NK-92 (cell line): ENCODE results near the gene TBL1Y.
"Not testable (repeated sequence)": the region's sequence is repeated elsewhere in the genome, so short reads cannot be mapped to it uniquely, and the experiment has no call there.

Experiments used
- DNase-seq: peaks from one replicate; lab custom pipeline; 2025; ENCODE audit not compliant: unreplicated experiment; lab: John Stamatoyannopoulos, UW

Gene TBL1Y

GRCh38 chrY:7078725-7079124 lies 168.2 kb downstream of the TBL1Y start:
- DNase-seq: no peak

GRCh38 chrY:7080548-7080947 lies 170.1 kb downstream of the TBL1Y start:
- DNase-seq: not testable (repeated sequence)

DNA sequence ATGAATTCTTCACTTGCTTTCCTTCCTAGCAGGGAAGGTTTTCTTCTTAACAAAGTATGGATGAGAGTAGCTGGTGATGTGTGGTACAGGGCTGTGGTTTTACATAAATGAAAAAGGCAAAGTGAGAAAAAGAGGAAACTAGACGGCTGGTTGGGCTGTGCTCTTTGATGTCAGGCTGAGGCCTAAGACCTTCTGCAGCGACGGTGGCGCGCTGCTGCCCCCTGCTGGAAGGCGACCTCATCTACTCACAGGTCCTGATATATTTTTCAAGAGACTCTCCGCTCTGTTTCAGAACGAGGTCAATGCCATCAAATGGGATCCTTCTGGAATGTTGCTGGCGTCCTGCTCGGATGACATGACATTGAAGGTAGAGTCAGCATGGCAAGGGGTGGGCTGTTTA lies 175.1 kb downstream of the TBL1Y start:
- DNase-seq: no peak

GRCh38 chrY:7092836-7093235 lies 182.3 kb downstream of the TBL1Y start:
- no peak for DNase-seq

DNA sequence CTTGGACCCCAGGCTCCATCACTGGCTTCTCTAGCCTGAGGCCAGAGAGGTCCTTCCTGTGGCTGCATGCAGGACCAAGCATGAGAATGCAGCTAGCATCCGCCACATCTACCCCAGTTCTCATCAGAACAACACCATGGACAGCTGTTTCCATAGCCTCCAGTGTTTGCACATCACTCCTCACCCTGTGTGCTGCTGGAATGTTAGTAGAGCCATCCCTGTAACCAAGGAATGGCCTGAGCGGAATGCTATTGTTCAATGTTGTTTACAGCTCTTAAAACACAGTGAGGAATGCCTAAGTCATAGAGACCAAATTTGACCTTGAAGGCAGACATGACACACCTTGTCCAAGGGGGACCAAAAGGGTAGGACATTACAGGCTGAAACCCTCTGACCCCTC lies 183.9 kb downstream of the TBL1Y start:
- DNase-seq: no peak

- DNase-seq: no peak
These were observed 186.5 kb downstream of the TBL1Y start for GRCh38 chrY:7097021-7097420.

GRCh38 chrY:7099742-7100141 lies 189.2 kb downstream of the TBL1Y start:
- no peak for DNase-seq

- no peak for DNase-seq
These were observed 192.2 kb downstream of the TBL1Y start for GRCh38 chrY:7102680-7103079.

DNA sequence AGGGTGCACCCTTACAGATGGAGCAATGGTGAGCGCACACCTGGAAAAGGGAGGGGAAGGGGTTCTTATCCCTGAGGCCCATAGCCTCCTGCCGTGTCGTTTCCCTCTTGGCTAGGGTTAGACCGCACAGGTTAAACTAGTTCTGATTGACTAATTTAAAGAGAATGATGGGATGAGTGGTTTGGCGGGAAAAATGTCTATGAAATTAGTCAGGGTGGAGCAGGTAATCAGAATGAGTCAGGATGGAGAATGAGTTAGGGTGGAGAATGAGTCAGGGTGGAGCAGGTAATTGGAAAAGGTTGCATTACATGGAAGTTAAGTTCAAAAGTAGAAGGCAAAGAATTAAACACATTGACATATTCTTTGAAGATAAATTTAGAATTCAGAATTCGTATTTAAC lies 196.7 kb downstream of the TBL1Y start:
- no peak for DNase-seq

GRCh38 chrY:7110086-7110485 lies 199.6 kb downstream of the TBL1Y start:
- DNase-seq: no peak

DNA sequence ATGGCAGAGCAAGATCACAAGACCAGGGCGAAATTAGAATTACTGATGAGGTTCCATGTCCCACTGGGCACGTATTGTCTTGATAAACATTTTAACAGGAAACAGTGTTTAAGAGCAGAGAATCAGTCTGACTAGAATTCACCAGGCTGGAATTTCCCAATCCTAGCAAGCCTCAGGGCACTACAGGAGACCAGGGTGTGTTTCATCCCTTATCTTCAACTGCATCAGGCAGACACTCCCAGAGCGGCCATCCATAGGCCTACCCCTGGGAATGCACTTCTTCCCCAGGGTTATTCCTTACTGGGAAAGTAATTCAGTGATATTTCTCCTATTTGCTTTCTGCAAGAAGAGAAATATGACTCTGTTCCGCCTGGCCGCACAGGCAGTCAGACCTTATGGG lies 205.4 kb downstream of the TBL1Y start:
- DNase-seq: no peak

GRCh38 chrY:7122202-7122601 lies 211.7 kb downstream of the TBL1Y start:
- DNase-seq: no peak

GRCh38 chrY:7125136-7126056 lies 214.9 kb downstream of the TBL1Y start:
- DNase-seq: no peak

DNA sequence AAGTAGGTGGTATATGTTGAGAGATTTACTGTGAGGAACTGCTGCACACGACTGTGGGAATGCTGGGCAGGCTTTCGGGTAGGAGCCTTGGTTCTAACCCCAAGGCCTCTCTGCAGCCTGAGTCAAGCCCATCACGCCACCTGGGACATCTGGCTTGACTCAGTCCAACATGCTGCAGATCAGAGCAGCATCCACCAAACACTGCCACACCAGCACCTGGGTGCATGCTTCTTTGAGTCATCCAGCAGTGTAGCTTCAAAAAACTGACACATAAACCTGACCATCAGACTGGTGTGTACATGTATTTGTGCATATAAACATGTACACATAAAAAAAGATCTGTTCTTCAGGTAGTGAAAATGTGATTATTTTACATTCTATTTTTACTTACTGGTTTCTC lies 217.7 kb downstream of the TBL1Y start:
- DNase-seq: no peak
